GM18873 (cell line): ENCODE measurements around the gene IQUB.
"Not testable (repeated sequence)": the region's sequence is repeated elsewhere in the genome, so short reads cannot be mapped to it uniquely, and the experiment has no call there.

Experiments
- ATAC-seq: cut with Tn5 transposase; IDR thresholded peaks from one replicate; pipeline ENCODE4 v1.9.1; 2021; ENCODE audit warnings: mild to moderate bottlenecking, moderate library complexity, moderate number of reproducible peaks; ENCODE audit not compliant: unreplicated experiment, low FRiP score

The IQUB gene

DNA sequence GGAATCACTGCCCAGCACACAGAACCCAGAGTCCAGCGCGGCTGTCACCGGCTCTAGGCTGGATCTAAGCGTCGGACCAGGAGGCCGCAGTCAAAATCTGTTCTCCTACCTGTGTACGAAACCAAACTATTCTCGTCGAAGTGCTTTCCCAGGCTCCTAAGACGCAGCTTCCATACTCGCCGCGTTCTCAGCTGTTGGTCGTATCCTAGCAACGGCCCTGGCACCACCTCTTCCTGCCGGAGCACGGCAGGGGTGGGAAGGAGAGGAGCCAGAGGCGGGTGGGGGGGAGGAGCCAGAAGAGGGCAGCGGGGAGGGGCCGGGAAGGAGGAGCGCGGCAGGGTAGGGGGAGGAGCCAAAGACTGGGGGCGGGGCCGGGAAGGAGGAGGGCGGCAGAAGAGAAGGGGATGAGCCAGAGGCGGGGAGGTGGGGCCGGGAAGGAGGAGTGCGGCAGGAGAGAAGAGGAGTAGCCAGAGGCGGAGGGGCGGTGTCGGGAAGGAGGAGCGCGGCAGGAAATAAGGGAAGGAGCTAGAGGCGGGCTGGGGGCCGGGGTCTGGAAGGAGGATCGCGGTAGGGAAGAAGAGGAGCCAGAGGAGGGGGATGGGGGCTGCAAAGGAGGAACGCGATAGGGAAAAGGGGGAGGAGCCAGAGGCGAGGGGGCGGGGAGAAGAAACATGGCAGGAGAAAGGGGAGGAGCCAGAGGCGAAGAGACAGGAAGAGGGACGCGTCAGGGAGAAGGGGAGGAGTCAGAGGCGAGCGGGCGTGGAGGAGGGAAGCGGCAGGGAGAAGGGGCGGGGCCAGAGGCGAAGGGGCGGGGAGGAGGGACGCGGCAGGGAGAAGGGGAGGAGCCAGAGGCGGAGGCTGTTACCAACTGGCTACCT lies at the start of gene IQUB:
Gene IQUB, minus strand, starts transcription at position 213 of the 878 bp plus-strand sequence. CDS start 22,255 bp downstream, outside the sequence.
- peak; percentile 68 for ATAC-seq

- ATAC-seq, result no peak
These were observed 49.4 kb upstream of the IQUB start for GRCh38 chr7:123583821-123584220.

- no peak for ATAC-seq
These were observed 46.7 kb upstream of the IQUB start for GRCh38 chr7:123581162-123581459.

DNA sequence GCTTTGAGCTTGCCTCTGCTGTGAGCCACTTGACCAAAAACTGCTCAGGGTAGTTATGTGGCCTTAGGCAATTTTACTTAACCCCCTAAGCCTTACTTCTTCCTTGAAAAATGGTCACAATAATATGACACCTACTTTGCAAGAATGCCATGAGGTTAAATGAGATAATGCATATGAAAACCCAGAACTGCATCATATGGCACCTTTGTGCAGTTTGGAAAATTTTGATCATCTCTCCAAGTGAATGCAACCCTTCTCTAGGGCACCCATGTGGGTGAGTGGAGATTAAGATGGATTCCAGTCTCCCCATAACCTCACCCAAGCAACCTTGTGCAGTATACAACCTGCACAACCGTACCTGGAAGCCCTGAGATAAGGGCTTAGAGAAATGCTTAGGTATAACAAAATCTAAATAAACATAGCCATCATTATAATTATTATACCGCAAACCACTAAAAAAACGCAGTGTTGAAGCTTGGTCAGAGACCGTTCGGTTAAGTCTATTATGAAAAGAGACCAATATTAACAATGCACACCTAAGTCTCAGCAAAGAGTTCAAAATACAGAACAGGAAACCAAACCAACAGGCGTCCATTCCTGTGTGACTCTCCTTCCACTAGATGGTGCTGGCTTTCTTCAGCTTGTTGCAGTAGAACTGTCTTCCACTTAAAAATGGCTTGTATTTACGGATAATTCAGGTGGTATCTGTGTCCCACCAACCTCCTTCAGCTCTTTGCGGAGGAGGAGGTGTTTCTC lies 46.2 kb upstream of the IQUB start:
- no peak for ATAC-seq

DNA sequence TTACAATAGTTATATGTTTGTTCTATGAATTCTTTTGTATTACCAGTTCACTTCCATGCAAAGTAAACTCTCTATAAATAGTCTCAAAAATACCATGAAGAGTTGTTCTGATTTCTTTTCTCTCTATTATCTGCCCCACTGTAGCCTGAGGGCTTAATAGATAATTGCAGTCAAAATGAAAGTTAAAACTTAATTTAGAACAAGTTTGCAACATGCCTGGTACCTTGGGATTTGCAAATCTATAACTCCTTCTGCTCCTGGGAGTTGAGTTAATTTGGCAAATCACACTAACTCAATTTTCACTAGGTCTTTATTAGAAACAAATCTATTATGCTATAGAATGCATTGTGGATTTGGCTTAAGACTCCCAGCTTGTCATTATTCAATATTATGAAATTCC lies 45.0 kb upstream of the IQUB start:
- ATAC-seq, result no peak

- no peak for ATAC-seq
These were observed 39.6 kb upstream of the IQUB start for GRCh38 chr7:123573896-123574467.

- no peak for ATAC-seq
These were observed 38.9 kb upstream of the IQUB start for GRCh38 chr7:123573341-123573740.

DNA sequence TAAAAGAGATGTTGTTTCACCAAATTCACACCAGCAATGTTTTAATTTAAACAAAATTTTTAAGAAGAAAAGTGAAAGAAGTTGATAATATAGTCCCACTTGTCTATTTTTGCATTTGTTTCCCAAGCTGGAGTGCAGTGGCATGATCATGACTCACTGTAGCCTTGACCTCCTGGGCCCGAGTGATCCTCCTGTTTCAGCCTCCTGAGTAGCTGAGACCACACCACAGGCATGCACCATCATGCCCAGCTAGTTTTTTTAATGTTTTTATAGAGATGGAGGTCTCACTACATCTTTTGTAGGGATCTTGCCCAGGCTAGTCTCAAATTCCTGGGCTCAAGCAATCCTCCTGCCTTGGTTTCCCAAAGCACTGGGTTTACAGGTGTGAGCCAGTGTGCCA lies 37.3 kb upstream of the IQUB start:
- ATAC-seq, result no peak

- no peak for ATAC-seq
These were observed 36.8 kb upstream of the IQUB start for GRCh38 chr7:123571187-123571586.

DNA sequence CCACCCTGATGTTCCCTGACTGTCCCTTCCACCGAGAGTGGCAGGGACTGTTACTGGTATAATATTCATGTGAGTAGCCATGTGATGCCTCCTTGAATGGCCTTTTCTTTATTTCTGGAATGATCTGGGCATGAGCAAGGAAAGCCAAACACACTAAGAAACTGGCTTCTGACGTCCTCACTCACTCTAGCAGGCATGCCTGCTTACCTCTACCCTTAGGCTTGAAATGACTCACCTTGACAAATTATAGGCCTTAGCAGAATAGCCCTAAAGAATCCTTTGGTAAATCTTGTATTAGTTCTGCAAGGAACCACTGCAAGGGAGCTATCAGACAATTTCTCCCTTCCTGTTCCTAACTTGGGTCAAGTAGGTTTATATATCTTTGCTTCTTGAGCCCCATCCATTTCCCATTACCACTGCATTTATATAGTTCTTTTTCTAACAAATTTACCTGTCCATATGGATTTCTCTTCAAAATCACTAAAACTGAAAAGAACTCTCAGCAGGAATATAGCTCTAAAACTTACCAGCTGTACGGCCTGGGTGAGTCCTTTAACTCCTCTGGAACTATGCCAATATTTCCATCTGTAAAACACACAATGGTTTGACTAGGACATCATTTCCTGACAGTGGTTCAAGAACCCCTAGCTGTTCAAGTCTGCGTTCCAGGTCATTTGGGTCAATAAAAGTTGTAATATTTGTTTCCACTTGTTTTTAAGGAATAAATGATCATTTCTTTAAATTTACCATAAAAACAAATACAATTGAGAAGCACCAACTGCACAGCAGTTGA lies 36.2 kb upstream of the IQUB start:
- no peak for ATAC-seq

DNA sequence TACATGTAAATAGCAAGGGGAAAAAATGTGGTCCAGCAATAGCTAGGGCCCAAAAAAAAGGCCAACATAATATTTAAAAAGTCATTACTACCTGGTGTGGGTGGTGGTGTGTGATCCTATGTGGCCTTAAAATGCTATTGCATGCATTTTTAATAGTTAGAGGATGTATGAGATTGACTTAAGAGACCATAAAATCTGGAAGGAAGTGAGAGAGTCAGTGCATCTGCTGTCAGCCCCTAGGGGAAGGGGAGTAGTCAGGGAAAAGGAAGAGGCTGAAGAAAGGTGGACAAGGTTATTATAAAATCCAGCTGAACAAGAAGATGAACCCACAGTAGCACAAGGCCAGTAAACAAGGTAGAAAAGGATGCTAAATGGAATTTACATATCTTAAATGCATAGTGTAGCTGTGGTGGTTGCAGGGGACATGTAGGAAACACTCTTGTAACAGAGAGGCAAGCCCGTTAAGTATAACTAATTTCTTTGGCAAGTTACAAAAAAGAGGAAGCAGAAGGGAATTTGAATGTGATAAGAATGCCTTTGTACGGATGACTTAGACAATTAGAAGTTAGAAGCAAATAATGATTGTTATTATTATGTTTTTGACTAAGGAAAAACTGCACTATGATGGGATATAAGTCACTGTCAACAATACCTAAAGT lies 35.1 kb upstream of the IQUB start:
- no peak for ATAC-seq

DNA sequence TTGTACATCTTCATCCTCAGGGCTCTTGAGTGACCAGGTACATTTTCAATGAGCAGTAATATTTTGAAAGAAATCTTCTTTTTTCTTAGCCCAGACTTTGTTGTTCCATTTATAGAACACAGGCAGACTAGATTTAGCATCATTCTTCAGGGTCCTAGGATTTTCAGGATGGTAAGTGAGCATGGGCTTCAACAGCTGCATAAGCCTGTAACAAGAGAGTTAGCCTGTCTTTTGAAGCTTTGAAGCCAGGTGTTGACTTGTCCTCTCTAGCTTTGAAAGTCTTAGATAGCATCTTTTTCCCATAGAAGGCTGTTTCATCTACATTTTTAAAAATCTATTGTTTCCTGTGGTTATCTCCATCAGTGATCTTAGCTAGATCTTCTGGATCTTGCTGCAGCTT lies 27.7 kb upstream of the IQUB start:
- ATAC-seq, result no peak

DNA sequence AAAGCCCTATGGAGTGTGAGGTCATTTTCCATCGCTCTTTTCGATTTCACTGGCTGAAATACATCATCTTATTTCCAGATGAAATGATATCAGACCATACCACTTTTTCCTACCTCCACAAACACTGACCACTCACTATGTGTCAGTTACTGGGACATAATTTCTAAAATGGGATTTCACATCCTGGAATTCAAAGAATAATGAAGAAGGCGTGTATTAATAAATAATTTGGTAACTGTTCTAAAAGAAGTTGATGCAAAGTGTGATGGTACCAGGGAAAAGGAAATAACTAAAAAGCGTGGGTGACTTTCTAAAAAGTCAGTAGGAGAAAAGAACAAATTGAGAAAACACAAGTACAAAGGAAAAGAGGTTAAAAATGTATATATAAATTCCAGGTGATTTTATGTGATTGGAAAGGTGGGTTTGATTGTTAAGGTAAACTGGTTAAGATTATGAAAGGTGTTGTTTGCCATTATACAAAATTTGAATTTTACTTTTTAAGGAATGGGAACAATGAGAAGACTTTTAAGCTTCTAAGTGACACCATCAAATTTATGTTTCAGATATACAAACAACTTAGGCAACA lies 24.0 kb upstream of the IQUB start:
- ATAC-seq, result no peak

- ATAC-seq, result peak; percentile 95
These were observed 23.2 kb upstream of the IQUB start, which contains the start of gene NDUFA5 for GRCh38 chr7:123557398-123558288. Gene NDUFA5 (minus strand): TSS chr7:123557818. CDS start chr7:123557795, 23 bp downstream.

- ATAC-seq, result no peak
These were observed 22.6 kb upstream of the IQUB start for GRCh38 chr7:123557016-123557397.

DNA sequence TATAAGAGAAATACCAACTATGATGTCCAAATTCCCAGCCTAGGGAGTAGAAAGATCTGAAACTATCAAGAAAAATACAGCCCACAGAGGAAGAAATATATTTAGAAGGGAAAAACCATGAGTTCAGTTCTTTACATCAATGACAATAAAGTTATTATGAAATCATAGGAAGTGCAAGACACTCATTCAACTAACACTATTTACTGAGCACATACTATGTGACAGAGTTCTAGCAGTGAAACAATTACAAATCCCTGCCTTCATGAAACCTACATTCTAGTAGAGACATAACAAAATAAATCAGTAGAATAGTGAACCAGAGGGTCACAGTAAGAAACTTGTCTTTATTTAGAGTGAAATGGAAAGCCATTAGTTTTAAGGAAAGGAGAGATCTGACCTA lies 21.1 kb upstream of the IQUB start:
- no peak for ATAC-seq

DNA sequence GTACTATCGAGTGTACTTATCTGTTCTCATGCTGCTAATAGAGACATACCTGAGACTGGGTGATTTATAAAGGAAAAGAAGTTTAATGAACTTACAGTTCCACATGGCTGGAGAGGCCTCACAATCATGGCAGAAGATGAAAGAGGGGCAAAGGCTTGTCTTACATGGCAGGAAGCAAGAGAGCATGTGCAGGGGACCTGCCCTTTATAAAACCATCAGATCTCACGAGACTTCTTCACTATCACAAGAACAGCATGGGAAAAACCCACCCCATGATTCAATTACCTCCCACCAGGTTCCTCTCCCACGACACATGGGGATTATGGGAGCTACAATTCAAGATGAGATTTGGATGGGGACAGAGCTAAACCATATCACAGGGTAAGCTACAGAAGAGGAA lies 18.8 kb upstream of the IQUB start:
- ATAC-seq, result no peak

GRCh38 chr7:123552641-123553040 lies 18.2 kb upstream of the IQUB start:
- no peak for ATAC-seq

DNA sequence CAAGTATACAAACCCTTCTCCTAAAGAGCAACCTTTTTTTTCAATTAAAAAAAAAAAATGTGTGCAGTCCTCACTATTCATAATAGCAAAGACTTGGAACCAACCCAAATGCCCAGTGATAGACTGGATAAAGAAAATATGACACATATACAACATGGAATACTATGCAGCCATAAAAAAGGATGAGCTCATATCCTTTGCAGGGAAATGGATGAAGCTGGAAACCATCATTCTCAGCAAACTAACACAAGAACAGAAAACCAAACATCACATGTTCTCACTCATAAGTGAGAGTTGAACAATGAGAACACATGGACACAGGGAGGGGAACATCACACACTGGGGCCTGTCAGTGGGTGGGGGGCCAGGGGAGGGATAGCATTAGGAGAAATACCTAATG lies 17.7 kb upstream of the IQUB start:
- not testable (repeated sequence) for ATAC-seq
